Liver (tissue), 9 donors: ENCODE data around the gene GATA6. TPM values are rescaled to one million over a fixed set of nuclear protein-coding genes. Genes with fewer than 3 reads are reported as not detected.

Experiments
- DNase-seq: peaks from one replicate; pipeline ENCODE4 v3.0.0-alpha.2; 2017; ENCODE audit warnings: low spot score
- H3K27ac ChIP-seq, 2 donors: one replicate each; pipeline ENCODE4 v1.7.0; 2013; ENCODE audit warnings: inconsistent platforms in 2 of 2, low read length in 2 of 2, control low read depth in 1 of 2, low read depth in 1 of 2, mild to moderate bottlenecking in 1 of 2
- H3K27me3 ChIP-seq, 4 donors: one replicate each; pipeline versions ENCODE4 v1.6.1 to v1.7.0; 2013; ENCODE audit warnings: low read length in 3 of 4, inconsistent platforms in 1 of 4, mild to moderate bottlenecking in 1 of 4, moderate library complexity in 1 of 4; ENCODE audit not compliant: control insufficient read depth in 4 of 4, insufficient read depth in 4 of 4
- H3K36me3 ChIP-seq, 4 donors: one replicate each; pipeline versions ENCODE4 v1.6.1 to v1.7.0; 2013; ENCODE audit warnings: low read length in 3 of 4, mild to moderate bottlenecking in 3 of 4, low read depth in 1 of 4, moderate library complexity in 1 of 4; ENCODE audit not compliant: control insufficient read depth in 4 of 4, insufficient read depth in 3 of 4
- H3K4me1 ChIP-seq, 4 donors: one replicate each; pipeline versions ENCODE4 v1.6.1 to v1.7.0; 2013; ENCODE audit warnings: low read length in 3 of 4, mild to moderate bottlenecking in 3 of 4, moderate library complexity in 1 of 4; ENCODE audit not compliant: control insufficient read depth in 4 of 4, insufficient read depth in 4 of 4
- H3K4me3 ChIP-seq, 3 donors: one replicate each; pipeline versions ENCODE4 v1.6.1 to v1.7.0; 2013; ENCODE audit warnings: low read length in 3 of 3, control low read depth in 1 of 3, low read depth in 1 of 3, mild to moderate bottlenecking in 1 of 3
- H3K9ac ChIP-seq, 2 donors: one replicate each; pipeline ENCODE4 v1.7.0; 2013; ENCODE audit warnings: low read length in 2 of 2, mild to moderate bottlenecking in 2 of 2, moderate library complexity in 2 of 2, control low read depth in 1 of 2, low read depth in 1 of 2
- H3K9me3 ChIP-seq, 4 donors: one replicate each; pipeline versions ENCODE4 v1.6.1 to v1.7.0; 2013; ENCODE audit warnings: low read length in 3 of 4; ENCODE audit not compliant: control insufficient read depth in 4 of 4
- FOXA1 ChIP-seq: IDR thresholded peaks from 2 replicates; pipeline ENCODE4 v1.6.1; 2016; ENCODE audit warnings: antibody characterized with exemption
- GABPA ChIP-seq, 2 donors: IDR thresholded peaks in 1 of 2; conservative IDR thresholded peaks in 1 of 2; 2 replicates each; pipeline ENCODE4 v1.6.1; 2016; ENCODE audit warnings: antibody characterized with exemption in 2 of 2, mild to moderate bottlenecking in 1 of 2, moderate library complexity in 1 of 2
- HNF4G ChIP-seq: IDR thresholded peaks from 2 replicates; pipeline ENCODE4 v1.6.1; 2016; ENCODE audit warnings: antibody characterized with exemption
- JUND ChIP-seq, 2 donors: IDR thresholded peaks; 2 replicates each; pipeline ENCODE4 v1.6.1; 2016; ENCODE audit warnings: antibody characterized with exemption in 2 of 2
- MAX ChIP-seq: IDR thresholded peaks from 2 replicates; pipeline ENCODE4 v1.6.1; 2016; ENCODE audit warnings: antibody characterized with exemption
- NR2F2 ChIP-seq: IDR thresholded peaks from 2 replicates; pipeline ENCODE4 v1.6.1; 2016; ENCODE audit warnings: antibody characterized with exemption
- RAD21 ChIP-seq, 2 donors: IDR thresholded peaks; 2 replicates each; pipeline ENCODE4 v1.6.1; 2016; ENCODE audit warnings: antibody characterized with exemption in 2 of 2, mild to moderate bottlenecking in 2 of 2
- TAF1 ChIP-seq: conservative IDR thresholded peaks from 2 replicates; pipeline ENCODE4 v1.6.1; 2016; ENCODE audit warnings: antibody characterized with exemption, mild to moderate bottlenecking
- YY1 ChIP-seq: IDR thresholded peaks from 2 replicates; pipeline ENCODE4 v1.6.1; 2016; ENCODE audit warnings: antibody characterized with exemption, mild to moderate bottlenecking
- ZBTB33 ChIP-seq: IDR thresholded peaks from 2 replicates; pipeline ENCODE4 v1.6.1; 2016; ENCODE audit warnings: antibody characterized with exemption
- WGBS: extraction: QIAGEN DNeasy Blood & Tissue Kit; methylation state at CpG from one replicate; pipeline ENCODE4 v1.1.7; 2013; 5-methylcytosine and 5-hydroxymethylcytosine counted together
- polyA plus RNA-seq, 2 donors: library from polyadenylated mRNA; stranded (reverse) in 1 of 2; unstranded in 1 of 2; fragments of 200-250 nt in 1 of 2; fragments of >200 nt in 1 of 2; fragmentation: Nextera tagmentation in 1 of 2; extraction: Ambion mirVana in 1 of 2; gene quantifications; one replicate each; pipeline versions ENCODE4 v1.2.1 to v1.2.3, GENCODE V29; 2013 to 2015
- total RNA-seq, 2 donors: library from RNA; depleted of rRNA; stranded (reverse); fragments of >200 nt; gene quantifications; one replicate each; pipeline ENCODE4 v1.2.3, GENCODE V29; 2014
- TF ChIP-seq, protein P1 (sequence below): IDR thresholded peaks from 2 replicates; pipeline ENCODE4 v1.6.1; 2016; ENCODE audit warnings: antibody characterized with exemption, mild to moderate bottlenecking
- donor health status: healthy.
- donor health status: healthy.
- donor health status: healthy.
- donor health status: healthy.
- donor health status: healthy.

The GATA6 gene
- total and polyA plus RNA-seq, 4 donors: 1.8 to 6.6 (median 4.9) TPM

DNA sequence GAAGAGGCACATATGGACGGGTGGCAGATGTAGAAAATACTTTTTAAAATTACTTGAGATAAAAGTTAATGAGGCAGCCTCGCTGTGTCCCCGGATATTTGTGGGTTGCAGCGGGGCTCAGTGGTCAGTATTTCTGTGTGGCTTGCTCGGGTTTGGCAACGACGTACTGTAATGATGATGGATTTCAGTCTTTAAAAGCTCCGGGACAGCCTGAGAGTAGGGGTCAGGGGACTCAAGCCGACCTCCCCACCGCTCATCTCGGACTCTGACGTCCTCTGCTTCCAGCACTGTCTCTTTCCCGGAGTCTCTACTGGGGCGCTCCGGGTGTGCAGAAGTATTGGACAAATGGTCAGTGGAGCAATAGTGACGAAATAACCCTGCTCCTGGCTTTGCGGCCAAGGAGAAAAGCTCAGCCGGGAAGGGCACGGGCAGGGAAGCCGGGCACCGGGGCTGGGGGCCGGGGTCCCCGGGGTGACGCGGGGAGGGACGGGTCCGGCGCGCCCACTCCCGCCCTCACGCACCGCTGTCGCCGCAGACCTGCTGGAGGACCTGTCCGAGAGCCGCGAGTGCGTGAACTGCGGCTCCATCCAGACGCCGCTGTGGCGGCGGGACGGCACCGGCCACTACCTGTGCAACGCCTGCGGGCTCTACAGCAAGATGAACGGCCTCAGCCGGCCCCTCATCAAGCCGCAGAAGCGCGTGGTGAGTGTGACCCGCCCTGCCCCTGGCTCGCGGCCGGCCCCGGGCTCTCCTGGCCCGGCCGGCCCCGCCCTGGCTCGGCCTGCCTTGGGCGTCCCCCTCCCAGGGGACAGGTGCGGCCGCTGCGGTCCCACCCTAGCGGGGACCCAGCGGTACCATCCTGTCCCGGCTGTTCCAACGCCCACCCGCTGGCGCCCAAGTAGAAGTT lies 7.3 kb downstream of the GATA6 start:
- WGBS: 57% methylated on average over 71 of the region's 71 CpGs
- peak overlapping the region in 1 of 3 donors; percentile 29 for H3K4me3 ChIP-seq
- H3K4me1 ChIP-seq: peaks cover 5 to 23% (median 15%) of the 10 kb centered on the region in 4 donors
- peak overlapping the region in 1 of 2 donors; percentile 51 for H3K9ac ChIP-seq
- H3K27me3 ChIP-seq: no peaks in the 10 kb centered on the region
- H3K9me3 ChIP-seq: no peaks in the 10 kb centered on the region
- peaks cover 2 to 14% (median 2%) of the 10 kb centered on the region in 4 donors for H3K36me3 ChIP-seq
- H3K27ac ChIP-seq: peak overlapping the region; percentile 10 to 46
- peak in 1 of 2 donors; percentile 10 for TF ChIP-seq RAD21 (IDR thresholded peaks at IDR 0.05)
- TF ChIP-seq ZBTB33: no peak
- TF ChIP-seq GABPA (IDR thresholded peaks at IDR 0.05 in 1 of 2, conservative IDR thresholded peaks at IDR 0.05 in 1 of 2): no peak
- DNase-seq: no peak

DNA sequence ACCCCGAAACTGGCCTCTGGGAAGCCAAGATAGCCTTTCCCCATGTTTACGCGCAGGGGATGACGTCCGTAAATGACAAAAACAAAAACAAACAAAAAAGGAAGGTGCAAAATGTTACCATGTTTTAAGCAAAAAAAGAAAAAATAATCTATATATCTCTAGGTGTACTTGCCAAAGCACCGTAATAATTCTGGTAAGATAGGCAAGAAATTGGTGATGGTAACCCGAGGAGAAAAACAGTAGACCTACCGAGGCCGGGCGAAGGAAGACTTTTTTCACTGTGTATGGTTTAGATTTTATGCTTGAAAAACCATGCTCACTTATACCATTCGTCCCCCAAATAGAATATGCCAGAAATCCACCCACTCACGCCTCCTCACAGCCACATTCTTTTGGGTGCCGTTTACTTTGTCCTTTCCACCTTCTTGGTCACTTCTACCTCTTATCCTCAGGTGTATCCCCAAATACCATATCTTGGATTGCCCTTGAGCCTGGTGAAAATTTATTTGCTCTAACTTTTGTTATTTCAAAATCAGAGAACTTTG lies 8.0 kb downstream of the GATA6 start:
- H3K27ac ChIP-seq: peak overlapping the region; percentile 10 to 46

DNA sequence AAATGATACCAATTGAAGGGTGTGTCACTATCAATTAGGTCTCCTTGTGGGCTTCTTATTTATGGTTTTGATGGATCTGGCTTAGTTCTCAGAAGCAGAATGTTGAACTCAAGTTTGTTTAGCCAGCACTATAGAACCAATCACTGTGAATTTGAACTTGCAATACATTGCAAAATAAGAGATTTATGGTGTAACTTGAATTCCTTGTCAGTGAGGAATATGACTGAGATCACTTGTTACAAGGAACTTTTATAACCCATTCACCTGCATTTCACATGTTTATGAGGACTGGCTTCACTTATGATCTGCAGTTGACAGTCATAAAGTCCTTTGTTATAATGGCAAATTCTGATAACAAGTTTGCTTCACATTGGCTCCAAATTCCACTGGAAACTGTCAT lies 9.8 kb downstream of the GATA6 start:
- Histone ChIP-seq H3K27ac (peak overlapping the region; percentile 7 to 14), H3K27me3 (no peaks in the 10 kb centered on the region), H3K4me3 (no peak overlapping the region)

More for the DNA sequence above, 8.0 kb downstream of the GATA6 start:
- H3K9me3 ChIP-seq: no peaks in the 10 kb centered on the region
- no peaks in the 10 kb centered on the region for H3K27me3 ChIP-seq
- WGBS: 80% methylated on average over 13 of the region's 13 CpGs
- TF ChIP-seq TAF1 (no peak), HNF4G (no peak), NR2F2 (no peak)
- H3K9ac ChIP-seq: peak overlapping the region in 1 of 2 donors; percentile 39
- no peak for DNase-seq
- no peak overlapping the region for H3K4me3 ChIP-seq
- peaks cover 0 to 18% (median 11%) of the 10 kb centered on the region in 4 donors for H3K4me1 ChIP-seq
- peaks cover 2 to 10% (median 3%) of the 10 kb centered on the region in 4 donors for H3K36me3 ChIP-seq

More for the DNA sequence above, 9.8 kb downstream of the GATA6 start:
- no peak for TF ChIP-seq HNF4G
- TF ChIP-seq FOXA1: no peak
- no peak for TF ChIP-seq MAX
- no peak for TF ChIP-seq RAD21 (IDR thresholded peaks at IDR 0.05)
- TF ChIP-seq, protein P1, sequence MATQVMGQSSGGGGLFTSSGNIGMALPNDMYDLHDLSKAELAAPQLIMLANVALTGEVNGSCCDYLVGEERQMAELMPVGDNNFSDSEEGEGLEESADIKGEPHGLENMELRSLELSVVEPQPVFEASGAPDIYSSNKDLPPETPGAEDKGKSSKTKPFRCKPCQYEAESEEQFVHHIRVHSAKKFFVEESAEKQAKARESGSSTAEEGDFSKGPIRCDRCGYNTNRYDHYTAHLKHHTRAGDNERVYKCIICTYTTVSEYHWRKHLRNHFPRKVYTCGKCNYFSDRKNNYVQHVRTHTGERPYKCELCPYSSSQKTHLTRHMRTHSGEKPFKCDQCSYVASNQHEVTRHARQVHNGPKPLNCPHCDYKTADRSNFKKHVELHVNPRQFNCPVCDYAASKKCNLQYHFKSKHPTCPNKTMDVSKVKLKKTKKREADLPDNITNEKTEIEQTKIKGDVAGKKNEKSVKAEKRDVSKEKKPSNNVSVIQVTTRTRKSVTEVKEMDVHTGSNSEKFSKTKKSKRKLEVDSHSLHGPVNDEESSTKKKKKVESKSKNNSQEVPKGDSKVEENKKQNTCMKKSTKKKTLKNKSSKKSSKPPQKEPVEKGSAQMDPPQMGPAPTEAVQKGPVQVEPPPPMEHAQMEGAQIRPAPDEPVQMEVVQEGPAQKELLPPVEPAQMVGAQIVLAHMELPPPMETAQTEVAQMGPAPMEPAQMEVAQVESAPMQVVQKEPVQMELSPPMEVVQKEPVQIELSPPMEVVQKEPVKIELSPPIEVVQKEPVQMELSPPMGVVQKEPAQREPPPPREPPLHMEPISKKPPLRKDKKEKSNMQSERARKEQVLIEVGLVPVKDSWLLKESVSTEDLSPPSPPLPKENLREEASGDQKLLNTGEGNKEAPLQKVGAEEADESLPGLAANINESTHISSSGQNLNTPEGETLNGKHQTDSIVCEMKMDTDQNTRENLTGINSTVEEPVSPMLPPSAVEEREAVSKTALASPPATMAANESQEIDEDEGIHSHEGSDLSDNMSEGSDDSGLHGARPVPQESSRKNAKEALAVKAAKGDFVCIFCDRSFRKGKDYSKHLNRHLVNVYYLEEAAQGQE: no peak
- TF ChIP-seq JUND (IDR thresholded peaks at IDR 0.05): no peak
- TF ChIP-seq GABPA (IDR thresholded peaks at IDR 0.05 in 1 of 2, conservative IDR thresholded peaks at IDR 0.05 in 1 of 2): no peak
- TF ChIP-seq YY1: no peak
- Histone ChIP-seq H3K9me3 (no peaks in the 10 kb centered on the region), H3K36me3 (peaks cover 2 to 12% (median 10%) of the 10 kb centered on the region in 4 donors), H3K9ac (no peak overlapping the region), H3K4me1 (peaks cover 0 to 7% (median 3%) of the 10 kb centered on the region in 4 donors)
- no peak for DNase-seq
